Measurements from ENCODE around the gene ITGA7.

Gene ITGA7

DNA sequence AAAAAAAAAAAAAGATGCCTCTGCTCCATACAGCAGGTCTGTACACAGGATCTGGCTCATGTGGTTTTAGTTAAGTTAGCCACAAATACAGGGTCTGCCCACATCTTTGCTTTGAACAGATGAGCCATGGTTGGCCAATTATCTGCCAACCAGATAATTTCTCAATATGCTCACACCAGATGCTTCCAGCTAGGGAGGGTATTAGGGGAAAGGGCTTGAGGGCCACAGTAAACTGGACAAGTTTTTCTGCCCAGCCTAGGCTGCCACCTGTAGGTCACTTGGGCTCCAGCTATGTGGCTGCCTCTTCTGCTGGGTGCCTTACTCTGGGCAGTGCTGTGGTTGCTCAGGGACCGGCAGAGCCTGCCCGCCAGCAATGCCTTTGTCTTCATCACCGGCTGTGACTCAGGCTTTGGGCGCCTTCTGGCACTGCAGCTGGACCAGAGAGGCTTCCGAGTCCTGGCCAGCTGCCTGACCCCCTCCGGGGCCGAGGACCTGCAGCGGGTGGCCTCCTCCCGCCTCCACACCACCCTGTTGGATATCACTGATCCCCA lies 13.3 kb upstream of the ITGA7 start:
- TF ChIP-seq, protein P1, sequence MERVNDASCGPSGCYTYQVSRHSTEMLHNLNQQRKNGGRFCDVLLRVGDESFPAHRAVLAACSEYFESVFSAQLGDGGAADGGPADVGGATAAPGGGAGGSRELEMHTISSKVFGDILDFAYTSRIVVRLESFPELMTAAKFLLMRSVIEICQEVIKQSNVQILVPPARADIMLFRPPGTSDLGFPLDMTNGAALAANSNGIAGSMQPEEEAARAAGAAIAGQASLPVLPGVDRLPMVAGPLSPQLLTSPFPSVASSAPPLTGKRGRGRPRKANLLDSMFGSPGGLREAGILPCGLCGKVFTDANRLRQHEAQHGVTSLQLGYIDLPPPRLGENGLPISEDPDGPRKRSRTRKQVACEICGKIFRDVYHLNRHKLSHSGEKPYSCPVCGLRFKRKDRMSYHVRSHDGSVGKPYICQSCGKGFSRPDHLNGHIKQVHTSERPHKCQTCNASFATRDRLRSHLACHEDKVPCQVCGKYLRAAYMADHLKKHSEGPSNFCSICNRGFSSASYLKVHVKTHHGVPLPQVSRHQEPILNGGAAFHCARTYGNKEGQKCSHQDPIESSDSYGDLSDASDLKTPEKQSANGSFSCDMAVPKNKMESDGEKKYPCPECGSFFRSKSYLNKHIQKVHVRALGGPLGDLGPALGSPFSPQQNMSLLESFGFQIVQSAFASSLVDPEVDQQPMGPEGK (CRISPR knock-in tag; IDR thresholded peaks at IDR 0.05; ENCODE audit: borderline replicate concordance): no peak
- TF ChIP-seq, protein P2, sequence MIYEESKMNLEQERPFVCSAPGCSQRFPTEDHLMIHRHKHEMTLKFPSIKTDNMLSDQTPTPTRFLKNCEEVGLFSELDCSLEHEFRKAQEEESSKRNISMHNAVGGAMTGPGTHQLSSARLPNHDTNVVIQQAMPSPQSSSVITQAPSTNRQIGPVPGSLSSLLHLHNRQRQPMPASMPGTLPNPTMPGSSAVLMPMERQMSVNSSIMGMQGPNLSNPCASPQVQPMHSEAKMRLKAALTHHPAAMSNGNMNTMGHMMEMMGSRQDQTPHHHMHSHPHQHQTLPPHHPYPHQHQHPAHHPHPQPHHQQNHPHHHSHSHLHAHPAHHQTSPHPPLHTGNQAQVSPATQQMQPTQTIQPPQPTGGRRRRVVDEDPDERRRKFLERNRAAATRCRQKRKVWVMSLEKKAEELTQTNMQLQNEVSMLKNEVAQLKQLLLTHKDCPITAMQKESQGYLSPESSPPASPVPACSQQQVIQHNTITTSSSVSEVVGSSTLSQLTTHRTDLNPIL (CRISPR knock-in tag; IDR thresholded peaks at IDR 0.05; ENCODE audit: low read depth): no peak
- TF ChIP-seq ESRRG (CRISPR knock-in tag; IDR thresholded peaks at IDR 0.05) (no peak), ISL1 (CRISPR knock-in tag; IDR thresholded peaks at IDR 0.05) (no peak), TCF4 (CRISPR knock-in tag; IDR thresholded peaks at IDR 0.05; ENCODE audit: borderline replicate concordance) (peak; percentile 54; the same call in 1 of the 2 replicates), ARNTL (CRISPR knock-in tag; IDR thresholded peaks at IDR 0.05; ENCODE audit: borderline replicate concordance, low read depth) (no peak), OSR1 (CRISPR knock-in tag; IDR thresholded peaks at IDR 0.05) (no peak), ZNF8 (CRISPR knock-in tag; IDR thresholded peaks at IDR 0.05) (no peak), ZFP3 (CRISPR knock-in tag; IDR thresholded peaks at IDR 0.05) (0 out of 2 replicates have a peak, but pooled peaks have one; percentile 33), ZC3H10 (CRISPR knock-in tag; IDR thresholded peaks at IDR 0.05) (no peak), RARB (CRISPR knock-in tag; IDR thresholded peaks at IDR 0.05) (no peak), ZNF565 (CRISPR knock-in tag; conservative IDR thresholded peaks at IDR 0.05; ENCODE audit: low read depth) (no peak)
- TF ChIP-seq, protein P3, sequence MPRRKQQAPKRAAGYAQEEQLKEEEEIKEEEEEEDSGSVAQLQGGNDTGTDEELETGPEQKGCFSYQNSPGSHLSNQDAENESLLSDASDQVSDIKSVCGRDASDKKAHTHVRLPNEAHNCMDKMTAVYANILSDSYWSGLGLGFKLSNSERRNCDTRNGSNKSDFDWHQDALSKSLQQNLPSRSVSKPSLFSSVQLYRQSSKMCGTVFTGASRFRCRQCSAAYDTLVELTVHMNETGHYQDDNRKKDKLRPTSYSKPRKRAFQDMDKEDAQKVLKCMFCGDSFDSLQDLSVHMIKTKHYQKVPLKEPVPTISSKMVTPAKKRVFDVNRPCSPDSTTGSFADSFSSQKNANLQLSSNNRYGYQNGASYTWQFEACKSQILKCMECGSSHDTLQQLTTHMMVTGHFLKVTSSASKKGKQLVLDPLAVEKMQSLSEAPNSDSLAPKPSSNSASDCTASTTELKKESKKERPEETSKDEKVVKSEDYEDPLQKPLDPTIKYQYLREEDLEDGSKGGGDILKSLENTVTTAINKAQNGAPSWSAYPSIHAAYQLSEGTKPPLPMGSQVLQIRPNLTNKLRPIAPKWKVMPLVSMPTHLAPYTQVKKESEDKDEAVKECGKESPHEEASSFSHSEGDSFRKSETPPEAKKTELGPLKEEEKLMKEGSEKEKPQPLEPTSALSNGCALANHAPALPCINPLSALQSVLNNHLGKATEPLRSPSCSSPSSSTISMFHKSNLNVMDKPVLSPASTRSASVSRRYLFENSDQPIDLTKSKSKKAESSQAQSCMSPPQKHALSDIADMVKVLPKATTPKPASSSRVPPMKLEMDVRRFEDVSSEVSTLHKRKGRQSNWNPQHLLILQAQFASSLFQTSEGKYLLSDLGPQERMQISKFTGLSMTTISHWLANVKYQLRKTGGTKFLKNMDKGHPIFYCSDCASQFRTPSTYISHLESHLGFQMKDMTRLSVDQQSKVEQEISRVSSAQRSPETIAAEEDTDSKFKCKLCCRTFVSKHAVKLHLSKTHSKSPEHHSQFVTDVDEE (CRISPR knock-in tag; IDR thresholded peaks at IDR 0.05): no peak
- TF ChIP-seq, protein P4, sequence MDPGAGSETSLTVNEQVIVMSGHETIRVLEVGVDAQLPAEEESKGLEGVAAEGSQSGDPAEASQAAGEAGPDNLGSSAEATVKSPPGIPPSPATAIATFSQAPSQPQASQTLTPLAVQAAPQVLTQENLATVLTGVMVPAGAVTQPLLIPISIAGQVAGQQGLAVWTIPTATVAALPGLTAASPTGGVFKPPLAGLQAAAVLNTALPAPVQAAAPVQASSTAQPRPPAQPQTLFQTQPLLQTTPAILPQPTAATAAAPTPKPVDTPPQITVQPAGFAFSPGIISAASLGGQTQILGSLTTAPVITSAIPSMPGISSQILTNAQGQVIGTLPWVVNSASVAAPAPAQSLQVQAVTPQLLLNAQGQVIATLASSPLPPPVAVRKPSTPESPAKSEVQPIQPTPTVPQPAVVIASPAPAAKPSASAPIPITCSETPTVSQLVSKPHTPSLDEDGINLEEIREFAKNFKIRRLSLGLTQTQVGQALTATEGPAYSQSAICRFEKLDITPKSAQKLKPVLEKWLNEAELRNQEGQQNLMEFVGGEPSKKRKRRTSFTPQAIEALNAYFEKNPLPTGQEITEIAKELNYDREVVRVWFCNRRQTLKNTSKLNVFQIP (CRISPR knock-in tag; IDR thresholded peaks at IDR 0.05; ENCODE audit: borderline replicate concordance, low read depth): no peak
- ATAC-seq: peak; percentile 81

DNA sequence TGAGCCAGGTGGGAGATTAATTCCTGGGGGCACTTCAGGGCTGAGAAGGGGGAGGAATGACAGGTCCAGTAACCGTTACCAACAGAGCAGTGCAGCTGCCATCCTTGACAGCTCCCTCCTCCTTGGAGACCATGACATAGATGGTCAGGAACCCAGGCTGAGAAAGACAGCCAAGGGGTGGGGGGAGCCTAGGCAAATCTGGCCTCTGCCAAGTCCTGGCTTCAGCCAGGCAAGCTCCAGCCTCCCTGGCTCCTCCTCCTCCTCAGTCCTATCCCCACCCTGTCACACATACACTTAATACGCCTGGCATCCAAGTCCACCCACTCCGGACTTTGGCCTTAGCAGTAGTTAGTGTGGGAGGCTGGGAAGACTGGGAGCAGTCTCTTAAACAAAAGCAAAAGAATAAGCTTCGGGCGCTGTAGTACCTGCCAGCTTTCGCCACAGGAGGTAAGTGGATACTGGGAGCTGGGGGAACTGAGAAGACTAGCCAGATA lies 12.4 kb upstream of the ITGA7 start, which contains the start of gene RDH5:
RDH5 (plus strand) TSS at position 323 of the 494 bp plus-strand sequence. CDS start 792 bp downstream, outside the sequence.
- ATAC-seq: peak; percentile 1; the same call in 2 of the 3 replicates
- TF ChIP-seq, protein P1 (CRISPR knock-in tag; IDR thresholded peaks at IDR 0.05; ENCODE audit: borderline replicate concordance): no peak
- TF ChIP-seq BACH2 (CRISPR knock-in tag; IDR thresholded peaks at IDR 0.05; ENCODE audit: borderline replicate concordance): no peak
- TF ChIP-seq ZC3H10 (CRISPR knock-in tag; IDR thresholded peaks at IDR 0.05): no peak
- TF ChIP-seq ESRRG (CRISPR knock-in tag; IDR thresholded peaks at IDR 0.05): no peak
- no peak for TF ChIP-seq TOX (CRISPR knock-in tag; IDR thresholded peaks at IDR 0.05; ENCODE audit: borderline replicate concordance)
- no peak for TF ChIP-seq TCF4 (CRISPR knock-in tag; IDR thresholded peaks at IDR 0.05; ENCODE audit: borderline replicate concordance)
- no peak for TF ChIP-seq ARNTL (CRISPR knock-in tag; IDR thresholded peaks at IDR 0.05; ENCODE audit: borderline replicate concordance, low read depth)
- no peak for TF ChIP-seq PPARA (CRISPR knock-in tag; IDR thresholded peaks at IDR 0.05; ENCODE audit: borderline replicate concordance)
- TF ChIP-seq ISL1 (CRISPR knock-in tag; IDR thresholded peaks at IDR 0.05): no peak
- TF ChIP-seq ZNF8 (CRISPR knock-in tag; IDR thresholded peaks at IDR 0.05): no peak
- TF ChIP-seq, protein P5, sequence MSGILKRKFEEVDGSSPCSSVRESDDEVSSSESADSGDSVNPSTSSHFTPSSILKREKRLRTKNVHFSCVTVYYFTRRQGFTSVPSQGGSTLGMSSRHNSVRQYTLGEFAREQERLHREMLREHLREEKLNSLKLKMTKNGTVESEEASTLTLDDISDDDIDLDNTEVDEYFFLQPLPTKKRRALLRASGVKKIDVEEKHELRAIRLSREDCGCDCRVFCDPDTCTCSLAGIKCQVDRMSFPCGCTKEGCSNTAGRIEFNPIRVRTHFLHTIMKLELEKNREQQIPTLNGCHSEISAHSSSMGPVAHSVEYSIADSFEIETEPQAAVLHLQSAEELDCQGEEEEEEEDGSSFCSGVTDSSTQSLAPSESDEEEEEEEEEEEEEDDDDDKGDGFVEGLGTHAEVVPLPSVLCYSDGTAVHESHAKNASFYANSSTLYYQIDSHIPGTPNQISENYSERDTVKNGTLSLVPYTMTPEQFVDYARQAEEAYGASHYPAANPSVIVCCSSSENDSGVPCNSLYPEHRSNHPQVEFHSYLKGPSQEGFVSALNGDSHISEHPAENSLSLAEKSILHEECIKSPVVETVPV (CRISPR knock-in tag; IDR thresholded peaks at IDR 0.05): no peak
- TF ChIP-seq GLIS3 (CRISPR knock-in tag; IDR thresholded peaks at IDR 0.05): no peak
- no peak for TF ChIP-seq ZFP3 (CRISPR knock-in tag; IDR thresholded peaks at IDR 0.05)
- no peak for TF ChIP-seq OSR1 (CRISPR knock-in tag; IDR thresholded peaks at IDR 0.05)
- no peak for TF ChIP-seq ZNF70 (CRISPR knock-in tag; IDR thresholded peaks at IDR 0.05)
- TF ChIP-seq, protein P3 (CRISPR knock-in tag; IDR thresholded peaks at IDR 0.05): no peak
- TF ChIP-seq ZNF565 (CRISPR knock-in tag; conservative IDR thresholded peaks at IDR 0.05; ENCODE audit: low read depth): no peak
- TF ChIP-seq, protein P2 (CRISPR knock-in tag; IDR thresholded peaks at IDR 0.05; ENCODE audit: low read depth): no peak

All from SK-N-SH treated with all-trans-retinoic acid at 6 μM for 48 hours (cell line).